Neural crest cell (in vitro differentiated cells): ENCODE measurements around the gene MEGF11. TPM values are rescaled to one million over a fixed set of nuclear protein-coding genes. Genes with fewer than 3 reads are reported as not detected.

ENCODE experiments used
- DNase-seq: peaks from one replicate; pipeline ENCODE4 v3.0.0; 2021; ENCODE audit warnings: low read depth, mixed read lengths, low spot score
- H3K27ac Mint-ChIP-seq: one replicate; pipeline ENCODE4 v1.8.0; 2021; ENCODE audit warnings: mild to moderate bottlenecking, mixed read lengths; ENCODE audit not compliant: unreplicated experiment
- H3K27me3 Mint-ChIP-seq: 2 replicates; pipeline ENCODE4 v1.8.0; 2021; ENCODE audit warnings: low read depth, mild to moderate bottlenecking, mixed read lengths
- H3K36me3 Mint-ChIP-seq: 2 replicates; pipeline ENCODE4 v1.8.0; 2021; ENCODE audit warnings: low read depth, mild to moderate bottlenecking, mixed read lengths
- H3K4me1 Mint-ChIP-seq: 2 replicates; pipeline ENCODE4 v1.8.0; 2021; ENCODE audit warnings: mixed read lengths
- H3K4me3 Mint-ChIP-seq: one replicate; pipeline ENCODE4 v1.8.0; 2021; ENCODE audit warnings: mild to moderate bottlenecking, mixed read lengths
- H3K9me3 Mint-ChIP-seq: 2 replicates; pipeline ENCODE4 v1.8.0; 2021; ENCODE audit warnings: mixed read lengths
- CTCF ChIP-seq: fragments of 200-600 bp; sonication (generic); conservative IDR thresholded peaks from 2 replicates; pipeline ENCODE4 v1.5.0; 2021; ENCODE audit warnings: antibody characterized with exemption, mild to moderate bottlenecking
- total RNA-seq: library from RNA; stranded (reverse); gene quantifications from 2 replicates; pipeline ENCODE4 v1.2.1, GENCODE V29; 2021

The MEGF11 gene
- total RNA-seq, 1 donor from 2014 or later = 0.49 TPM

GRCh38 chr15:65942436-65942835 lies 311.1 kb downstream of the MEGF11 start:
- DNase-seq = no peak
- Mint-ChIP-seq H3K27me3 (peaks cover 3% of the 10 kb centered on the region), H3K9me3 (no peaks in the 10 kb centered on the region), H3K27ac (no peak overlapping the region), H3K36me3 (no peaks in the 10 kb centered on the region), H3K4me1 (no peaks in the 10 kb centered on the region), H3K4me3 (no peak overlapping the region)
- TF ChIP-seq CTCF = no peak

- peaks cover 3% of the 10 kb centered on the region for H3K27me3 Mint-ChIP-seq
- no peak overlapping the region for H3K27ac Mint-ChIP-seq
- no peaks in the 10 kb centered on the region for H3K9me3 Mint-ChIP-seq
- DNase-seq = no peak
- TF ChIP-seq CTCF = no peak
- H3K4me3 Mint-ChIP-seq = no peak overlapping the region
- H3K36me3 Mint-ChIP-seq = no peaks in the 10 kb centered on the region
- H3K4me1 Mint-ChIP-seq = no peaks in the 10 kb centered on the region
Measured at GRCh38 chr15:65940618-65940909, 313.0 kb downstream of the MEGF11 start.

- H3K27me3 Mint-ChIP-seq = peaks cover 3% of the 10 kb centered on the region
- no peaks in the 10 kb centered on the region for H3K4me1 Mint-ChIP-seq
- H3K4me3 Mint-ChIP-seq = no peak overlapping the region
Measured at GRCh38 chr15:65939901-65940617, 313.5 kb downstream of the MEGF11 start.

GRCh38 chr15:65938604-65939003 lies 314.9 kb downstream of the MEGF11 start:
- no peak overlapping the region for H3K4me3 Mint-ChIP-seq
- DNase-seq = no peak
- no peaks in the 10 kb centered on the region for H3K36me3 Mint-ChIP-seq
- H3K27ac Mint-ChIP-seq = no peak overlapping the region
- H3K4me1 Mint-ChIP-seq = no peaks in the 10 kb centered on the region
- TF ChIP-seq CTCF = no peak
- H3K9me3 Mint-ChIP-seq = no peaks in the 10 kb centered on the region
- peaks cover 3% of the 10 kb centered on the region for H3K27me3 Mint-ChIP-seq

More at GRCh38 chr15:65939901-65940617, 313.5 kb downstream of the MEGF11 start:
- TF ChIP-seq CTCF = no peak
- no peak overlapping the region for H3K27ac Mint-ChIP-seq
- no peaks in the 10 kb centered on the region for H3K9me3 Mint-ChIP-seq
- H3K36me3 Mint-ChIP-seq = no peaks in the 10 kb centered on the region
- no peak for DNase-seq

- Mint-ChIP-seq H3K4me3 (no peak overlapping the region), H3K4me1 (no peaks in the 10 kb centered on the region), H3K27ac (no peak overlapping the region), H3K27me3 (no peaks in the 10 kb centered on the region), H3K36me3 (no peaks in the 10 kb centered on the region), H3K9me3 (no peaks in the 10 kb centered on the region)
- no peak for DNase-seq
- TF ChIP-seq CTCF = no peak
Measured at GRCh38 chr15:65937476-65937875, 316.1 kb downstream of the MEGF11 start.

GRCh38 chr15:65937054-65937453 lies 316.5 kb downstream of the MEGF11 start:
- no peaks in the 10 kb centered on the region for H3K36me3 Mint-ChIP-seq
- H3K4me1 Mint-ChIP-seq = no peaks in the 10 kb centered on the region

More at GRCh38 chr15:65937054-65937453, 316.5 kb downstream of the MEGF11 start:
- Mint-ChIP-seq H3K27ac (no peak overlapping the region), H3K4me3 (no peak overlapping the region), H3K9me3 (no peaks in the 10 kb centered on the region), H3K27me3 (no peaks in the 10 kb centered on the region)
- DNase-seq = no peak
- no peak for TF ChIP-seq CTCF
